Bone marrow (tissue), 2 donors: Measurements from ENCODE around the gene KANTR.
A peak's percentile ranks its signal among the peaks of the same experiment; 100 is the strongest.

Source experiments
- DNase-seq, 2 donors: peaks; one replicate each; lab custom pipeline; 2025; lab: John Stamatoyannopoulos, UW

Gene KANTR

GRCh38 chrX:53081925-53082772, 11.8 kb upstream of the KANTR start, which contains the start of gene TSPYL2:
TSPYL2 (plus strand) TSS chrX:53082367; CDS start chrX:53082499, 132 bp downstream.
- peak; percentile 57 to 75 for DNase-seq

GRCh38 chrX:53082773-53083616, 10.9 kb upstream of the KANTR start:
- no peak for DNase-seq

- DNase-seq: no peak
Measured at GRCh38 chrX:53084043-53084570, 9.8 kb upstream of the KANTR start.

- no peak for DNase-seq
Measured at GRCh38 chrX:53084863-53085262, 9.1 kb upstream of the KANTR start.

- no peak for DNase-seq
Measured at GRCh38 chrX:53085661-53086229, 8.2 kb upstream of the KANTR start.

- no peak for DNase-seq
Measured at GRCh38 chrX:53086464-53086863, 7.5 kb upstream of the KANTR start.

GRCh38 chrX:53087388-53087831, 6.5 kb upstream of the KANTR start:
- no peak for DNase-seq

GRCh38 chrX:53088136-53088974, 5.6 kb upstream of the KANTR start:
- no peak for DNase-seq

GRCh38 chrX:53089224-53089842, 4.6 kb upstream of the KANTR start:
- DNase-seq: peak in 1 of 2 donors; percentile 20

GRCh38 chrX:53089925-53090324, 4.0 kb upstream of the KANTR start:
- no peak for DNase-seq

- no peak for DNase-seq
Measured at GRCh38 chrX:53091354-53091753, 2.6 kb upstream of the KANTR start.

GRCh38 chrX:53093177-53093655, 726 bp upstream of the KANTR start:
- peak; percentile 8 to 57 for DNase-seq

GRCh38 chrX:53094582-53094905, 602 bp downstream of the KANTR start:
- DNase-seq: no peak

GRCh38 chrX:53095796-53096195, 1.9 kb downstream of the KANTR start:
- DNase-seq: no peak

- no peak for DNase-seq
Measured at GRCh38 chrX:53114864-53115549, 21.1 kb downstream of the KANTR start.

- no peak for DNase-seq
Measured at GRCh38 chrX:53115550-53115874, 21.6 kb downstream of the KANTR start.

GRCh38 chrX:53116101-53116500, 22.2 kb downstream of the KANTR start:
- DNase-seq: no peak

GRCh38 chrX:53122013-53122412, 28.1 kb downstream of the KANTR start:
- no peak for DNase-seq

- DNase-seq: no peak
Measured at GRCh38 chrX:53125506-53125905, 31.6 kb downstream of the KANTR start.

GRCh38 chrX:53126377-53126776, 32.4 kb downstream of the KANTR start:
- DNase-seq: no peak
